ENCODE data around the gene NUDT16.

GRCh38 chr3:131396170-131396569 is 14.6 kb downstream of the NUDT16 start:
- no peak for TF ChIP-seq POLR2A (IDR thresholded peaks at IDR 0.05)
- TF ChIP-seq CTCF (IDR thresholded peaks at IDR 0.05), result no peak
- no peak for TF ChIP-seq EP300 (IDR thresholded peaks at IDR 0.05)
